BLaER1 (cell line): ENCODE measurements around the gene GRK5.
A peak's percentile ranks its signal among the peaks of the same experiment; 100 is the strongest.

Source experiments
- H3K27ac ChIP-seq: shearing (Covaris generic); formaldehyde crosslinking; 2 replicates; pipeline ENCODE4 v1.8.1; 2022
- H3K27me3 ChIP-seq: shearing (Covaris generic); formaldehyde crosslinking; 2 replicates; pipeline ENCODE4 v1.8.1; 2022
- H3K36me3 ChIP-seq: shearing (Covaris generic); formaldehyde crosslinking; 2 replicates; pipeline ENCODE4 v1.8.1; 2022
- H3K4me1 ChIP-seq: shearing (Covaris generic); formaldehyde crosslinking; 2 replicates; pipeline ENCODE4 v1.8.1; 2022
- H3K4me2 ChIP-seq: shearing (Covaris generic); formaldehyde crosslinking; 2 replicates; pipeline ENCODE4 v1.8.1; 2022
- H3K4me3 ChIP-seq: shearing (Covaris generic); formaldehyde crosslinking; 2 replicates; pipeline ENCODE4 v1.8.1; 2022
- H3K9ac ChIP-seq: shearing (Covaris generic); formaldehyde crosslinking; 2 replicates; pipeline ENCODE4 v1.8.1; 2022
- H3K9me3 ChIP-seq: shearing (Covaris generic); formaldehyde crosslinking; 2 replicates; pipeline ENCODE4 v1.8.1; 2022
- H4K20me1 ChIP-seq: shearing (Covaris generic); formaldehyde crosslinking; 2 replicates; pipeline ENCODE4 v1.8.1; 2022
- Cebpa-rat ChIP-seq: shearing (Covaris generic); IDR thresholded peaks from 2 replicates; pipeline ENCODE4 v1.8.1; 2022

GRK5 gene

DNA sequence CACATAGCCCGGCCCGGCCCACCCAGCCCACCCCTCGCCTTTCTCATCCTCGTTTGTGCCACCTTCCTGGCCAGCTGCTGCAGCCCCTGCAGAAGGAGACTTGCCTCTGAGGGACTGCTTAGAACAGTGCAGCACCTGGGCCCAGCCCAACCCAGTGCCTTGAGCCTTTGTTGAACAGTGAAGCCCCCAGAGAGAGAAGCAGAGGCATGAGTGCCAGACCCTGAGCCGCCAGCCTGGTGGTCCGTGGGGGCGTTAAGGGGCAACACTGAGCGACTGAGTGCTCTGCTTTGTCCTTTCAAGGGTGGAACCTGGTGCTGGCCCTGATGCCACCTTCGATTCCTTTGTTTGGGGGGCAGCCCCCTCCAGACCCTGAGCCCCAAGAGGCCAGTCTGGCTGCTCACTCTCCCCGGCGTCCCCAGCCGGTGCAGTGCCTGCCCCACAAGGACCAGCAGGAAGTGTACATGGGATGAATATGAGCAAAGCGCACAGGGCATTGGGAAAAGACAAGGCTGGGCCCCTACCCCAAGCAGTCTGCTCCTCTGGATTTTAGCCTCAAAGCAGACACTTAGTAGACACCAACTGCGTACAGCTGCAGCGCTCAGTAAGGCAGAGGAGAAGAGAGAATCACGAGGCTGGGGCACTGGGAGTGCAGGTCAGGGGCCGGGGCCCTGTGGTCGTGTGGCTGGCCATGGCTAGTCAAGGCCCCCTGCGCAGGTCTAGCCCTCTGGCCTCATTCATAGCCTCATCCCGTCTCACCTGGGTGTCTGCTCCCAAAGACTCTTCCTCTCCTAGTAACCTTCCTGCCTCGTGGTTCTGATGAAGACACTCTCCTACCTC lies 239.3 kb downstream of the GRK5 start:
- peaks cover 67% of the 10 kb centered on the region for H3K4me1 ChIP-seq
- no peak overlapping the region for H3K9ac ChIP-seq
- no peak for TF ChIP-seq Cebpa-rat
- peaks cover 32% of the 10 kb centered on the region for H4K20me1 ChIP-seq
- H3K27ac ChIP-seq: no peak overlapping the region
- no peak overlapping the region for H3K4me2 ChIP-seq
- H3K27me3 ChIP-seq: no peaks in the 10 kb centered on the region
- H3K36me3 ChIP-seq: no peaks in the 10 kb centered on the region
- no peaks in the 10 kb centered on the region for H3K9me3 ChIP-seq
- no peak overlapping the region for H3K4me3 ChIP-seq

DNA sequence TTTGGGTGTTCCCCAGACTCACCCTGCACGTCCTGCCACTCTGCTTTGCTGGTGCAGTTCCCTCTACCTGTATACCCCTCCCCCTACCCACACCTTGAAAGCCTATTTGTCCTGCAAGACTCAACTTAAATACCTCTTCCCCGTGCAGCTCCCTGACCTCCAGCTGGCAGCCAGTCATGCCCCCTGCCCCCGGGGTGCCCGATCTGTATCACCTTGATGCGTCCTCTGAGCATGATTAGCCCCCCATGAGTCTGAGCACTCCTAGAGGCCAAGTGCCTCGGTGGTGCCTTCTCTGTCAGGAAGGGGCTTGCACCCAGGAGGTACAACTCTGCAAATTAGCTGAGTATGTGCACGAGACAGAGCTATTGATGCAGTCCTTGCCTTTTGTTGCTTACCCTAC lies 240.1 kb downstream of the GRK5 start:
- no peak for TF ChIP-seq Cebpa-rat
- Histone ChIP-seq H4K20me1 (peaks cover 32% of the 10 kb centered on the region), H3K27me3 (no peaks in the 10 kb centered on the region), H3K36me3 (no peaks in the 10 kb centered on the region), H3K4me2 (no peak overlapping the region), H3K27ac (no peak overlapping the region), H3K9ac (no peak overlapping the region), H3K4me3 (no peak overlapping the region), H3K4me1 (peaks cover 60% of the 10 kb centered on the region), H3K9me3 (no peaks in the 10 kb centered on the region)

DNA sequence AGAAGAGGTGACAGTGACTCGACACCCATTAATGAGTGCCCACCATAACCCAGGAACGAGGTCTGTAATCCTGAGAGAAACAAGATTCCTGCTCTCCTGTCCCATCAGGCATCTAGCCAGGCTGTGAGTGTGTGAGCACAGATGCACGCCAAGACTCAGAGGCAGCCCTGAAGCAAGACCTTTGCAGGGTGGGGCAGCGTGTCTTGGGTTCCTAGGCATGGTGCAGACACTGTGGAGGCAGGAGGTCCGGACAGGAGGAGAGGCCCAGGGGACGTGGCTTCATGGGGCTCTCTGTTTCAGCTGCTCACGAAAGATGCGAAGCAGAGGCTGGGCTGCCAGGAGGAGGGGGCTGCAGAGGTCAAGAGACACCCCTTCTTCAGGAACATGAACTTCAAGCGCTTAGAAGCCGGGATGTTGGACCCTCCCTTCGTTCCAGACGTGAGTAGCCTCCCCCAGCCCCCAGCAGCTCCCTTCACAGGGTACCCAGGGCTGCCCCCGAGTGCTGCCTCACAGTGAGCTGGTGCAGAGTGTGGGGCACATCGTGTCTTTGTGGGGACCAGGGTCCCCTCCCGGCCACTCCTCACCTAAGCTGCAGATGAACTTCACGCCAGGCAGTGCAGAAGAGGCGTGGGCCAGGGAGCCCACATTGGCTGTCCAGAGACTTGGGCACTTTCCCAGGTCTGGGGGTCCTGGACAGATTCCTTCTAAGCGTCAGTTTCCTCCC lies 240.6 kb downstream of the GRK5 start:
- peaks cover 28% of the 10 kb centered on the region for H4K20me1 ChIP-seq
- TF ChIP-seq Cebpa-rat: no peak
- H3K4me3 ChIP-seq: no peak overlapping the region
- H3K27ac ChIP-seq: no peak overlapping the region
- H3K4me2 ChIP-seq: no peak overlapping the region
- H3K4me1 ChIP-seq: peaks cover 54% of the 10 kb centered on the region
- H3K36me3 ChIP-seq: no peaks in the 10 kb centered on the region
- H3K9me3 ChIP-seq: no peaks in the 10 kb centered on the region
- no peak overlapping the region for H3K9ac ChIP-seq
- no peaks in the 10 kb centered on the region for H3K27me3 ChIP-seq

DNA sequence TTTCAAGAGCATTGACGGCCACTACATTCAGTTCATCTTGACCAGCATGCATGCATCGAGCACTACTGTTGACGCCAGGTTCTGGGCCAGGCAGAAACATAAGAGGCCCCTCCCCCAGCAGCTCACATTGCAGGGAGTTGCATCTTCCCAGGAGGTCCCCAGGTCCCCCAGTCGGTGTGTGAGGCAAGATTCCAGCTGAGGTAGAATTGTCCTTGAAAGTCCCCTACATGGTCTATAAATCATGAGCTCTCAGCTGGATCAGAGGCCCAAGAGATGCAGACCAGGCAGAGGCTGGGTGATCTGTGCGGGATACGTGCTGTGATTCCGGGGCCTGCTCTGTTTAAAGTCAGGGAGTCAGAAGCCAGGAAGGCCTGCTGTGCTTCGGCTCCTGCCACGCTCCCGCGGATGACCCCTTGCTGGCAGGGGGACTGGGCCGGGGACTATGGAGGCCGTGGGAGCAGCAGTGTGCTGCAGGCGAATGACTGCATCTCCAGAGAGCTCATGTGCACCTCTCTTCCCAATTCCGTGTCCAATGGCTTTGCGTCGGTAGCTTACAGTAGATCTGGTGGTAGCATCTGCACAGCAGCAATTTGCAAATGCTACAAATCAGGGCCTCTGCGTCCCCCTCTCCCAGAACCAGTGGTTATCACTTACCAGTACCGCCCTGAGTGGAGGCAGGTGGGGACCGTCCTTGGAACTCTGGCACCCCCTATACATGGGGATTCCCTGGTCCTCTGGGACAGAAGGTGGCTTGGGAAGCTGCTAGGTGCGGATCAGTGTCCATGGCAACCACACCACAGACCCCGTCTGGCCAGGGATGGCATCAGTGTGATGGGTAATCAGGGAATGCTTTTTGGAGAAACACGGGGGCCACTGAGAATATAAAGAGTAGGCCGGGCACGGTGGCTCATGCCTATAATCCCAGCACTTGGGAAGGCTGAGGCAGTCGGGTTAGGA lies 241.5 kb downstream of the GRK5 start:
- H3K4me2 ChIP-seq: peak overlapping the region; percentile 69
- H3K9me3 ChIP-seq: no peaks in the 10 kb centered on the region
- no peak overlapping the region for H3K4me3 ChIP-seq
- no peak overlapping the region for H3K27ac ChIP-seq
- H3K4me1 ChIP-seq: peaks cover 50% of the 10 kb centered on the region
- H3K9ac ChIP-seq: no peak overlapping the region
- no peaks in the 10 kb centered on the region for H3K27me3 ChIP-seq
- no peak for TF ChIP-seq Cebpa-rat
- no peaks in the 10 kb centered on the region for H3K36me3 ChIP-seq
- peaks cover 19% of the 10 kb centered on the region for H4K20me1 ChIP-seq

DNA sequence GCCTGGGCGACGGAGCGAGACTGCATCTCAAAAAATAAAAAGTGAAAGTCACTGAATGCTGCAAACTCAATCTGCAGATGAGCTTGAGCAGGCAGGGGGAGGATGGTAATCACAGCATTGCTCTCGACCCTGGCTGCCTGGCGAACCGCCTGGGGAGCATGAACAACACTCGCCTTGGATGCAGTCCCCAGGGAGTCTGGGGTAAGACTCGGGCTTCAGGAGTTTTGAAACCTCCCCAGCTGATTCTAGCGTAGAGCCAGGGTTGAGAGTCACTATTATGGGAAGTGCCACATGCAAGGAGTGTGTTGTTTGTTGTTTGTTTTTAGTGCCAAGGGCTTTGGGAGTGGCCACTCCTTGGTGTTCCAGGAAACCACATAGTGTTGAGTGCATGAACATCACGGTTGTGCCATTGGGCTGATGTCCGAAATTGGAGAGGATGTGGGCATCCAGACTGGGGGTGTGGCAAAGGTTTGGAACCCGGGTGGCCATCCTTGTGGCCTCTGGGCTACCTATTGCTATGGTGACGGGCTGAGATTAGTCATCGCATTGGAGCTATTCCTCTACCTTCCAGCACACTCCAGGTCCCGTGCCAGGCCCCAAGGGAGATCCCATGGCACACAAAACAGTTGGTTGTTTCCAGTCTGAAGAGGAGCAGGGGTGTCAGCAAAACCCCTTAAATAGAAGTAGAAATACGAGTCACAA lies 242.5 kb downstream of the GRK5 start:
- H3K27ac ChIP-seq: no peak overlapping the region
- H3K4me2 ChIP-seq: peak overlapping the region; percentile 69

DNA sequence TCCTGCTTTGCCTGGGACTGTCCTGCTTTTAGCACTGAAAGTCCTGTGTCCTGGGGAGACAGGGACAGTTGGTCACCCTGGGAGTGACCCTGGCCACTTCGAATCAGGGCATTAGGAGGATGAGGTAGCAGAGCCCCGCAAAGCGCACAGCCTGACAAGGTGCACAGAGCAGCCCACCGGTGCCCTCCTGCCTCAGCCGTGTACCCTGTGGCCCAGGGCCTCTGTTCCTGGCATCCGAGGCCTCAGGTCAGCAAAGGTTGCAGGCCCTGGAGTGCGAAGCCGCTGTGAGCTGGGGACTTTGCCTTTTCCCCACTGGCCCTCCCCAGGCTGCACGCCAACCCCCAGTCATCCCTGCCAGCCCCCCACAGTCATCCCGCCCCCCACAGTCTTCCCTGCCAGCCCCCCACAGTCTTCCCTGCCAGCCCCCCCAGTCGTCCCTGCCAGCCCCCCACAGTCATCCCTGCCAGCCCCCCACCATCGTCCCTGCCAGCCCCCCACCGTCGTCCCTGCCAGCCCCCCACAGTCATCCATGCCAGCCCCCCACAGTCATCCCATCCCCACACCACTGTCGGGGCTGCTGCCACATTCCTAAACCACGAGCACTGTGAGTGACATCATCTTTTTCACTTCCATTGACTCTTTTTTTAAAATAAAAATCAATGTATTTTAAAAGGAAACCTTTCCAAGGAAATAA lies 243.4 kb downstream of the GRK5 start:
- no peak overlapping the region for H3K9ac ChIP-seq
- no peak overlapping the region for H3K4me3 ChIP-seq
- H3K4me1 ChIP-seq: peaks cover 37% of the 10 kb centered on the region
- 0 out of 2 replicates have a peak, but pooled peaks cover 3% of the 10 kb centered on the region for H3K27me3 ChIP-seq
- no peaks in the 10 kb centered on the region for H3K9me3 ChIP-seq
- no peaks in the 10 kb centered on the region for H3K36me3 ChIP-seq
- H4K20me1 ChIP-seq: 0 out of 2 replicates have a peak, but pooled peaks cover 8% of the 10 kb centered on the region
- H3K4me2 ChIP-seq: peak overlapping the region; percentile 69
- H3K27ac ChIP-seq: no peak overlapping the region
- no peak for TF ChIP-seq Cebpa-rat

More for the DNA sequence above, 242.5 kb downstream of the GRK5 start:
- H3K4me3 ChIP-seq: no peak overlapping the region
- peaks cover 12% of the 10 kb centered on the region for H4K20me1 ChIP-seq
- peaks cover 40% of the 10 kb centered on the region for H3K4me1 ChIP-seq
- no peak overlapping the region for H3K9ac ChIP-seq
- no peaks in the 10 kb centered on the region for H3K36me3 ChIP-seq
- no peaks in the 10 kb centered on the region for H3K27me3 ChIP-seq
- TF ChIP-seq Cebpa-rat: no peak
- no peaks in the 10 kb centered on the region for H3K9me3 ChIP-seq

DNA sequence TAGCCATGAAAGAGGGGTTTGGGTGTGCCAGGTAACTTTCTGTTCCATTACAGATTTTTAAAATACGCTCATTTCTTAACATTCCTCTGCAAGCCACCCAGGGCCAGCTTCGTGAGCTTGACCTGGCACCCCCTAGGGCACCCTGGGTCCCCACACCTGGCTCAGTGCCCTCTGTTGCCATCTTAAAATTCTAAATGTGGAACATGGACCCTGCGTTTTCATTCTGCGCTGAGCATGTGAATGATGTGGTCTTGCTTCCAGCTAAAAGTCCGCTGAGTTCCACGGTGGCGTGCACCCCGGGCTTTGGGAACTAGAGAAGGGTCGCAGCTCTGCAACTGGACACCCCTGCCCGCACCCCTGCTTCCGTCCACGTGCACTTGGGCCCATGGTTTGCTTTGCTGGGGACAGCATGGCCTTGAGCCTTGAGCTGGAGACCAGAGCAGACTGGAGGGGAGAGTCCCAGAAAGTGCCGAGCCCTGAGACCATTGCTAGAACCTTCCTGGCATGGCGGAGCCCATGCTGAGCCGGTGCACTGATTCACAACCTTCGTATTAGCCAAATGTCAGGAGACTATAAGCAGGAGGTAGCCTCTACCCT lies 244.0 kb downstream of the GRK5 start:
- 0 out of 2 replicates have a peak, but pooled peaks cover 8% of the 10 kb centered on the region for H4K20me1 ChIP-seq
- H3K27me3 ChIP-seq: 0 out of 2 replicates have a peak, but pooled peaks cover 3% of the 10 kb centered on the region
- no peak overlapping the region for H3K27ac ChIP-seq
- H3K4me2 ChIP-seq: no peak overlapping the region
- no peak overlapping the region for H3K4me3 ChIP-seq
- H3K9ac ChIP-seq: no peak overlapping the region
- no peaks in the 10 kb centered on the region for H3K36me3 ChIP-seq
- peaks cover 40% of the 10 kb centered on the region for H3K4me1 ChIP-seq
- TF ChIP-seq Cebpa-rat: no peak
- H3K9me3 ChIP-seq: no peaks in the 10 kb centered on the region

DNA sequence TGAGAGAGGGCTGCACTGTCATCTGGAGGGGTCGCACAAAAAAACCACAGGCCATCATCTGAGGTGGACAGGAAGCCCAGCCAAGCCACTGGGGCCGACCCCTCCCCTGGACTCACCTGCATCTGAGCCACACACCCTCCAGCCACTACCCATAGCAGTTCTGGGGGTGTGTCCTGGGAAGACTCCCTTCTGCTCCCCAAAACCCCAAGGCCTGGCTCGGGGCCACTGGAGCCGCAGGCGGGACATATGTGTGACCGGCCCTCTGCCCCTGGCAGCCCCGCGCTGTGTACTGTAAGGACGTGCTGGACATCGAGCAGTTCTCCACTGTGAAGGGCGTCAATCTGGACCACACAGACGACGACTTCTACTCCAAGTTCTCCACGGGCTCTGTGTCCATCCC lies 245.0 kb downstream of the GRK5 start:
- H3K4me2 ChIP-seq: no peak overlapping the region
- no peak for TF ChIP-seq Cebpa-rat
- no peaks in the 10 kb centered on the region for H3K9me3 ChIP-seq
- no peaks in the 10 kb centered on the region for H3K36me3 ChIP-seq
- H3K27ac ChIP-seq: no peak overlapping the region
- no peak overlapping the region for H3K9ac ChIP-seq
- H3K27me3 ChIP-seq: 0 out of 2 replicates have a peak, but pooled peaks cover 3% of the 10 kb centered on the region
- peaks cover 50% of the 10 kb centered on the region for H3K4me1 ChIP-seq
- no peak overlapping the region for H3K4me3 ChIP-seq
- 0 out of 2 replicates have a peak, but pooled peaks cover 8% of the 10 kb centered on the region for H4K20me1 ChIP-seq
